Activated B cell treated with CpG ODN at 0.5 μM for 24 hours (primary cell): Measurements from ENCODE around the gene GID8. TPM values are rescaled to one million over a fixed set of nuclear protein-coding genes. Genes with fewer than 3 reads are reported as not detected.
A peak's percentile ranks its signal among the peaks of the same experiment; 100 is the strongest.

Experiments used
- ATAC-seq: fragments of 200-7000 bp; cut with Tn5 transposase; one replicate; pipeline ENCODE4 v1.10.0; 2021; ENCODE audit warnings: low read depth, mild to moderate bottlenecking, moderate library complexity
- CTCF ChIA-PET: fragments of 350-600 bp; sonication (Branson Sonifier 250); formaldehyde crosslinking; loops from one replicate; lab custom pipeline; 2021; ENCODE audit warnings: antibody characterized with exemption; lab: Charles Lee
- POLR2A ChIA-PET: fragments of 350-600 bp; sonication (Branson Sonifier 250); formaldehyde crosslinking; loops from one replicate; lab custom pipeline; 2021; ENCODE audit warnings: antibody characterized with exemption; lab: Charles Lee
- DNase-seq: peaks from one replicate; pipeline ENCODE4 v3.0.0; 2022
- H3K27ac Mint-ChIP-seq: one replicate; pipeline ENCODE4 v1.8.0; 2020; ENCODE audit warnings: mixed read lengths
- H3K27me3 Mint-ChIP-seq: one replicate; pipeline ENCODE4 v1.8.0; 2021; ENCODE audit warnings: mixed read lengths
- H3K36me3 Mint-ChIP-seq: one replicate; pipeline ENCODE4 v1.8.0; 2021; ENCODE audit warnings: low read depth, mixed read lengths
- H3K4me1 Mint-ChIP-seq: one replicate; pipeline ENCODE4 v1.8.0; 2021; ENCODE audit warnings: mixed read lengths
- H3K4me3 Mint-ChIP-seq: one replicate; pipeline ENCODE4 v1.8.0; 2020; ENCODE audit warnings: mild to moderate bottlenecking, mixed read lengths
- H3K9me3 Mint-ChIP-seq: one replicate; pipeline ENCODE4 v1.8.0; 2020; ENCODE audit warnings: mixed read lengths
- CTCF ChIP-seq: fragments of 200-600 bp; IDR thresholded peaks from one replicate; pipeline ENCODE4 v1.8.0; 2022; ENCODE audit warnings: antibody characterized with exemption, mild to moderate bottlenecking
- intact Hi-C: fragments of 100-400 bp; cut with micrococcal nuclease; formaldehyde crosslinking; loops from one replicate; pipeline ENCODE4 v1.15.1; 2024
- total RNA-seq: library from RNA; stranded (reverse); gene quantifications from 2 replicates; pipeline ENCODE4 v1.2.3, GENCODE V29; 2022

GID8 gene
- total RNA-seq, 1 donor from 2014 or later: 43.1 TPM

- Mint-ChIP-seq H3K9me3 (no peaks in the 10 kb centered on the region), H3K4me1 (peaks cover 12% of the 10 kb centered on the region), H3K27ac (no peak overlapping the region), H3K36me3 (peaks cover 12% of the 10 kb centered on the region), H3K4me3 (no peak overlapping the region), H3K27me3 (peaks cover 17% of the 10 kb centered on the region)
- no peak for DNase-seq
- no peak for ATAC-seq
- CTCF ChIA-PET: interaction anchor here (2.5 kb wide), 1 partner anchor 39 kb away, joined by 15 read pairs; no protein-coding TSS in a partner anchor
- intact Hi-C loops: no loop called here
- POLR2A ChIA-PET: interaction anchor here (3.1 kb wide), 1 partner anchor 15 kb away, joined by 13 read pairs; no protein-coding TSS in a partner anchor
- TF ChIP-seq CTCF: no peak
Measured at GRCh38 chr20:62969179-62969760, 31.3 kb downstream of the GID8 start.

- no peak for ATAC-seq
- ChIA-PET CTCF (interaction anchor here (1.4 to 2.5 kb wide), 2 partner anchors 39 to 42 kb away, joined by 6 to 15 read pairs; no protein-coding TSS in a partner anchor), POLR2A (interaction anchor here (3.1 kb wide), 1 partner anchor 16 kb away, joined by 13 read pairs; no protein-coding TSS in a partner anchor)
- Mint-ChIP-seq H3K27me3 (peaks cover 17% of the 10 kb centered on the region), H3K4me3 (no peak overlapping the region), H3K9me3 (no peaks in the 10 kb centered on the region), H3K4me1 (peaks cover 12% of the 10 kb centered on the region), H3K36me3 (peaks cover 9% of the 10 kb centered on the region), H3K27ac (no peak overlapping the region)
- no peak for TF ChIP-seq CTCF
- intact Hi-C loops: no loop called here
- no peak for DNase-seq
Measured at GRCh38 chr20:62969939-62970306, 32.0 kb downstream of the GID8 start.

- no peak for TF ChIP-seq CTCF
- Mint-ChIP-seq H3K27ac (no peak overlapping the region), H3K9me3 (no peaks in the 10 kb centered on the region), H3K27me3 (peaks cover 17% of the 10 kb centered on the region), H3K4me1 (peaks cover 12% of the 10 kb centered on the region), H3K4me3 (no peak overlapping the region), H3K36me3 (peaks cover 6% of the 10 kb centered on the region)
- ChIA-PET POLR2A (interaction anchor here (0.6 to 3.1 kb wide), 2 partner anchors 17 to 124 kb away, joined by 3 to 13 read pairs; no protein-coding TSS in a partner anchor), CTCF (interaction anchor here (1.1 to 2.5 kb wide), 3 partner anchors 16 to 41 kb away, joined by 6 to 15 read pairs (median 6); no protein-coding TSS in a partner anchor)
- DNase-seq: no peak
- ATAC-seq: no peak
- intact Hi-C loops: no loop called here
Measured at GRCh38 chr20:62970307-62971210, 32.6 kb downstream of the GID8 start.

GRCh38 chr20:62971211-62971949, 33.4 kb downstream of the GID8 start:
- Mint-ChIP-seq H3K4me3 (peak overlapping the region; percentile 0), H3K27ac (no peak overlapping the region), H3K27me3 (peaks cover 21% of the 10 kb centered on the region), H3K9me3 (no peaks in the 10 kb centered on the region), H3K4me1 (peaks cover 15% of the 10 kb centered on the region), H3K36me3 (peaks cover 4% of the 10 kb centered on the region)
- no peak for DNase-seq
- intact Hi-C loops: no loop called here
- ATAC-seq: no peak
- no peak for TF ChIP-seq CTCF
- ChIA-PET POLR2A (interaction anchor here (0.6 to 3.1 kb wide), 2 partner anchors 17 to 125 kb away, joined by 3 to 13 read pairs; no protein-coding TSS in a partner anchor), CTCF (interaction anchor here (1.1 to 2.5 kb wide), 3 partner anchors 17 to 40 kb away, joined by 6 to 15 read pairs (median 6); no protein-coding TSS in a partner anchor)
